HG03439 (cell line): ENCODE measurements around the gene PTPRE.
A peak's percentile ranks its signal among the peaks of the same experiment; 100 is the strongest.

ENCODE experiments used
- ATAC-seq: cut with Tn5 transposase; IDR thresholded peaks from one replicate; pipeline ENCODE4 v1.9.1; 2021; ENCODE audit warnings: mild to moderate bottlenecking, moderate library complexity; ENCODE audit not compliant: unreplicated experiment

The PTPRE gene

GRCh38 chr10:127906548-127907377 lies at the start of gene PTPRE:
Gene PTPRE (plus strand): TSS chr10:127907103. CDS start chr10:128040882, 133,779 bp downstream.
- peak; percentile 80 for ATAC-seq

- ATAC-seq = no peak
Measured at GRCh38 chr10:127860592-127860991, 46.3 kb upstream of the PTPRE start.

GRCh38 chr10:127863231-127863825 lies 43.6 kb upstream of the PTPRE start:
- no peak for ATAC-seq

GRCh38 chr10:127866276-127867013 lies 40.5 kb upstream of the PTPRE start:
- no peak for ATAC-seq

- ATAC-seq = no peak
Measured at GRCh38 chr10:127867805-127868204, 39.1 kb upstream of the PTPRE start.

GRCh38 chr10:127869329-127869728 lies 37.6 kb upstream of the PTPRE start:
- no peak for ATAC-seq

GRCh38 chr10:127871631-127872010 lies 35.3 kb upstream of the PTPRE start:
- no peak for ATAC-seq

- no peak for ATAC-seq
Measured at GRCh38 chr10:127872011-127872761, 34.7 kb upstream of the PTPRE start.

GRCh38 chr10:127872871-127873600 lies 33.9 kb upstream of the PTPRE start:
- ATAC-seq = no peak

GRCh38 chr10:127873901-127874470 lies 32.9 kb upstream of the PTPRE start:
- no peak for ATAC-seq

GRCh38 chr10:127874671-127875448 lies 32.0 kb upstream of the PTPRE start:
- no peak for ATAC-seq

- no peak for ATAC-seq
Measured at GRCh38 chr10:127875449-127875765, 31.5 kb upstream of the PTPRE start.

- ATAC-seq = no peak
Measured at GRCh38 chr10:127875916-127876315, 31.0 kb upstream of the PTPRE start.

- ATAC-seq = no peak
Measured at GRCh38 chr10:127877116-127877515, 29.8 kb upstream of the PTPRE start.

- ATAC-seq = no peak
Measured at GRCh38 chr10:127877699-127878098, 29.2 kb upstream of the PTPRE start.

- no peak for ATAC-seq
Measured at GRCh38 chr10:127878475-127879055, 28.3 kb upstream of the PTPRE start.

- ATAC-seq = no peak
Measured at GRCh38 chr10:127880557-127880956, 26.3 kb upstream of the PTPRE start.

GRCh38 chr10:127881262-127881661 lies 25.6 kb upstream of the PTPRE start:
- ATAC-seq = no peak

GRCh38 chr10:127882391-127882790 lies 24.5 kb upstream of the PTPRE start:
- ATAC-seq = no peak
